ENCODE measurements around the gene PTBP1. TPM values are rescaled to one million over a fixed set of nuclear protein-coding genes. Genes with fewer than 3 reads are reported as not detected.

PTBP1 gene
- total and polyA plus RNA-seq, 2 donors (not counting 3 experiments of a cell fraction or from before 2014, with no cell fraction given), result 382 to 623 TPM

DNA sequence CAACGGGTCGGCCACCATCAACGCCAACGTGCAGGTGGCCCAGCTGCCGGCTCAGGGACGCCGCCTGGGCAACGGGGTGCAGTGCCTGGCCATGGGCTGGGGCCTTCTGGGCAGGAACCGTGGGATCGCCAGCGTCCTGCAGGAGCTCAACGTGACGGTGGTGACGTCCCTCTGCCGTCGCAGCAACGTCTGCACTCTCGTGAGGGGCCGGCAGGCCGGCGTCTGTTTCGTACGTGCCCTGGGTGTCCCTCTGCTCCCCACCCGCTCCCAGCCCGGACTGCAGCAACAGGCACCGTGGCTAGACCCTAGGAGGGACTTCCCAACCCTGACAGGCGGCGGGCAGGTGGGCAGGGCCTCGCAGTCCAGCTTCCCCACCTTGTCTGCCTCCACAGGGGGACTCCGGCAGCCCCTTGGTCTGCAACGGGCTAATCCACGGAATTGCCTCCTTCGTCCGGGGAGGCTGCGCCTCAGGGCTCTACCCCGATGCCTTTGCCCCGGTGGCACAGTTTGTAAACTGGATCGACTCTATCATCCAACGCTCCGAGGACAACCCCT lies 58.4 kb downstream of the PTBP1 start:
- Histone ChIP-seq H3K36me3 (ENCODE audit: control insufficient read depth in 2 of 2, extremely low read depth in 1 of 2, insufficient read depth in 2 of 2, low read length in 2 of 2) (no peaks in the 10 kb centered on the region), H3K4me3 (replicated peaks in 1 of 3; ENCODE audit: insufficient read depth in 1 of 3, low read depth in 1 of 3, low read length in 3 of 3) (no peak overlapping the region), H3K4me1 (ENCODE audit: control insufficient read depth, extremely low read depth, insufficient read depth, low read length) (no peaks in the 10 kb centered on the region), H3K79me2 (ENCODE audit: control insufficient read depth, insufficient read depth, low read length) (no peaks in the 10 kb centered on the region), H3K27me3 (ENCODE audit: control insufficient read depth in 2 of 2, insufficient read depth in 2 of 2, low read length in 2 of 2) (peaks cover 0 to 2% of the 10 kb centered on the region in 2 experiments), H3K27ac (ENCODE audit: insufficient read depth, low read depth, low read length) (no peak overlapping the region), H3K9me3 (replicated peaks; ENCODE audit: control insufficient read depth, insufficient read depth, low read length) (no peaks in the 10 kb centered on the region), H2AFZ (ENCODE audit: low read depth, low read length) (no peak overlapping the region), H3K9ac (replicated peaks; ENCODE audit: extremely low read depth, insufficient read depth, low read length) (no peak overlapping the region), H4K20me1 (replicated peaks; ENCODE audit: control insufficient read depth, extremely low read depth, insufficient read depth, low read length) (no peaks in the 10 kb centered on the region), H3K9me1 (replicated peaks; ENCODE audit: control insufficient read depth, extremely low read depth, insufficient read depth, low read length) (no peaks in the 10 kb centered on the region), H3K4me2 (ENCODE audit: insufficient read depth, low read length) (no peak overlapping the region)
- TF ChIP-seq POLR2A (IDR thresholded peaks at IDR 0.05; ENCODE audit: low read depth, low read length), result no peak
- TF ChIP-seq, protein P1, sequence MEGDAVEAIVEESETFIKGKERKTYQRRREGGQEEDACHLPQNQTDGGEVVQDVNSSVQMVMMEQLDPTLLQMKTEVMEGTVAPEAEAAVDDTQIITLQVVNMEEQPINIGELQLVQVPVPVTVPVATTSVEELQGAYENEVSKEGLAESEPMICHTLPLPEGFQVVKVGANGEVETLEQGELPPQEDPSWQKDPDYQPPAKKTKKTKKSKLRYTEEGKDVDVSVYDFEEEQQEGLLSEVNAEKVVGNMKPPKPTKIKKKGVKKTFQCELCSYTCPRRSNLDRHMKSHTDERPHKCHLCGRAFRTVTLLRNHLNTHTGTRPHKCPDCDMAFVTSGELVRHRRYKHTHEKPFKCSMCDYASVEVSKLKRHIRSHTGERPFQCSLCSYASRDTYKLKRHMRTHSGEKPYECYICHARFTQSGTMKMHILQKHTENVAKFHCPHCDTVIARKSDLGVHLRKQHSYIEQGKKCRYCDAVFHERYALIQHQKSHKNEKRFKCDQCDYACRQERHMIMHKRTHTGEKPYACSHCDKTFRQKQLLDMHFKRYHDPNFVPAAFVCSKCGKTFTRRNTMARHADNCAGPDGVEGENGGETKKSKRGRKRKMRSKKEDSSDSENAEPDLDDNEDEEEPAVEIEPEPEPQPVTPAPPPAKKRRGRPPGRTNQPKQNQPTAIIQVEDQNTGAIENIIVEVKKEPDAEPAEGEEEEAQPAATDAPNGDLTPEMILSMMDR (IDR thresholded peaks at IDR 0.05; ENCODE audit: extremely low read depth in 1 of 2, insufficient read depth in 1 of 2, low read depth in 1 of 2, low read length in 2 of 2), result no peak
- TF ChIP-seq EZH2 (IDR thresholded peaks at IDR 0.05; ENCODE audit: borderline replicate concordance, low read depth, low read length, severe bottlenecking), result no peak
- TF ChIP-seq GATA2 (IDR thresholded peaks at IDR 0.05; ENCODE audit: insufficient read depth, insufficient read length, low read depth, low read length), result no peak
- TF ChIP-seq MYC (IDR thresholded peaks at IDR 0.05; ENCODE audit: low read depth, low read length), result no peak
- TF ChIP-seq JUN (IDR thresholded peaks at IDR 0.05; ENCODE audit: borderline replicate concordance, insufficient read depth, insufficient read length, low read depth), result no peak
- TF ChIP-seq POLR2AphosphoS5 (IDR thresholded peaks at IDR 0.05; ENCODE audit: insufficient read depth, low read depth, low read length), result no peak
- TF ChIP-seq, protein P2, sequence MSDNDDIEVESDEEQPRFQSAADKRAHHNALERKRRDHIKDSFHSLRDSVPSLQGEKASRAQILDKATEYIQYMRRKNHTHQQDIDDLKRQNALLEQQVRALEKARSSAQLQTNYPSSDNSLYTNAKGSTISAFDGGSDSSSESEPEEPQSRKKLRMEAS (IDR thresholded peaks at IDR 0.05; ENCODE audit: insufficient read depth, insufficient read length), result no peak
- TF ChIP-seq FOS (IDR thresholded peaks at IDR 0.05; ENCODE audit: borderline replicate concordance, insufficient read depth, low read length), result no peak
- dilution Hi-C loops (cut with MboI; ENCODE audit: extremely low pct_ligation_motif_present, low sequenced_read_pairs), result no loop called here
- DNase-seq (ENCODE audit: low read depth, low spot score) (no peak), FAIRE-seq (no peak)
- intact Hi-C loops (cut with micrococcal nuclease), result loop anchor here (2.0 kb wide), 1 partner anchor 85 kb away; no protein-coding TSS in a partner anchor
- ChIA-PET POLR2A (no interaction called here), CTCF (interaction anchor here (0.9 to 2.1 kb wide), 5 partner anchors 9 to 129 kb away, joined by 3 to 8 read pairs (median 4); partner anchors contain the start of gene WDR18)
- no TSS peak for BruUV-seq (replicated peaks)

Data from endothelial cell of umbilical vein (primary cell).